Measurements from ENCODE around the gene FAM210B.

The FAM210B gene

DNA sequence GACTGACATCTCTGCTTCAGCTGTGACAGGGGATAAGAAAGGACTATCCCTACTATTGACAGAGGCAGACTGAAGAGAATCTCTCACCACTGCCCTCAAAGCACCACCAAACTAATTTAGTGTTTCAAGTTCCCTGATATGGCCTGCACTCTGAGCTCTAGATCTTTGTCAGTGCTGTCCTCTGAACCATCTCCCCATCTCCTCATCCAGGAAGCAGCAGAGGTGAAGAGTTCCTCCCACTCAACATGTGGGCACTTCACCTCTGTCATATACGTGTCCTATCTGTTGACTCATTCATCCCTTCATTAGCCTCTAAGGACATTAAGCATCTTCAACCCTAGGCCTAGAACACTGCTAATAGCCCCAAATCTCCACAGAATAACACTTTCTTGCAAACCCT is 14.1 kb downstream of the FAM210B start:
- H3K4me3 ChIP-seq (ENCODE audit: insufficient read depth, low read depth, low read length) = no peak overlapping the region
- 91 to 94% methylated on average over 1 of the region's 1 CpG for WGBS, 2 experiments
- H3K4me1 ChIP-seq (ENCODE audit: control insufficient read depth, insufficient read depth, low read length) = no peaks in the 10 kb centered on the region
- no peak overlapping the region for H3K27ac ChIP-seq (ENCODE audit: insufficient read depth, low read depth, low read length, poor library complexity, severe bottlenecking)
- H3K27me3 ChIP-seq (ENCODE audit: control insufficient read depth, insufficient read depth, low read length, poor library complexity, severe bottlenecking) = no peaks in the 10 kb centered on the region
- H3K9me3 ChIP-seq (ENCODE audit: control insufficient read depth, low read length) = no peaks in the 10 kb centered on the region
- peaks cover 35% of the 10 kb centered on the region for H3K36me3 ChIP-seq (ENCODE audit: control insufficient read depth, insufficient read depth, low read length)

GRCh38 chr20:56373942-56374341 is 15.2 kb downstream of the FAM210B start:
- H3K4me3 ChIP-seq (ENCODE audit: insufficient read depth, low read depth, low read length) = no peak overlapping the region
- no peak overlapping the region for H3K27ac ChIP-seq (ENCODE audit: insufficient read depth, low read depth, low read length, poor library complexity, severe bottlenecking)
- no peaks in the 10 kb centered on the region for H3K9me3 ChIP-seq (ENCODE audit: control insufficient read depth, low read length)
- no peaks in the 10 kb centered on the region for H3K4me1 ChIP-seq (ENCODE audit: control insufficient read depth, insufficient read depth, low read length)
- WGBS, 2 experiments = 89 to 100% methylated on average over 1 of the region's 1 CpG
- H3K27me3 ChIP-seq (ENCODE audit: control insufficient read depth, insufficient read depth, low read length, poor library complexity, severe bottlenecking) = no peaks in the 10 kb centered on the region
- peaks cover 45% of the 10 kb centered on the region for H3K36me3 ChIP-seq (ENCODE audit: control insufficient read depth, insufficient read depth, low read length)

- H3K4me3 ChIP-seq (ENCODE audit: insufficient read depth, low read depth, low read length) = no peak overlapping the region
- H3K27me3 ChIP-seq (ENCODE audit: control insufficient read depth, insufficient read depth, low read length, poor library complexity, severe bottlenecking) = no peaks in the 10 kb centered on the region
- peaks cover 39% of the 10 kb centered on the region for H3K36me3 ChIP-seq (ENCODE audit: control insufficient read depth, insufficient read depth, low read length)
- WGBS, 2 experiments = 78 to 93% methylated on average over 2 of the region's 2 CpGs
- H3K27ac ChIP-seq (ENCODE audit: insufficient read depth, low read depth, low read length, poor library complexity, severe bottlenecking) = no peak overlapping the region
- no peaks in the 10 kb centered on the region for H3K9me3 ChIP-seq (ENCODE audit: control insufficient read depth, low read length)
- H3K4me1 ChIP-seq (ENCODE audit: control insufficient read depth, insufficient read depth, low read length) = no peaks in the 10 kb centered on the region
Measured at GRCh38 chr20:56376331-56376730, 17.6 kb downstream of the FAM210B start.

- H3K27ac ChIP-seq (ENCODE audit: insufficient read depth, low read depth, low read length, poor library complexity, severe bottlenecking) = no peak overlapping the region
- no peaks in the 10 kb centered on the region for H3K4me1 ChIP-seq (ENCODE audit: control insufficient read depth, insufficient read depth, low read length)
- peaks cover 46% of the 10 kb centered on the region for H3K36me3 ChIP-seq (ENCODE audit: control insufficient read depth, insufficient read depth, low read length)
- no peaks in the 10 kb centered on the region for H3K9me3 ChIP-seq (ENCODE audit: control insufficient read depth, low read length)
- no peaks in the 10 kb centered on the region for H3K27me3 ChIP-seq (ENCODE audit: control insufficient read depth, insufficient read depth, low read length, poor library complexity, severe bottlenecking)
- WGBS, 2 experiments = 95 to 98% methylated on average over 3 of the region's 3 CpGs
- no peak overlapping the region for H3K4me3 ChIP-seq (ENCODE audit: insufficient read depth, low read depth, low read length)
Measured at GRCh38 chr20:56378386-56378785, 19.6 kb downstream of the FAM210B start.

DNA sequence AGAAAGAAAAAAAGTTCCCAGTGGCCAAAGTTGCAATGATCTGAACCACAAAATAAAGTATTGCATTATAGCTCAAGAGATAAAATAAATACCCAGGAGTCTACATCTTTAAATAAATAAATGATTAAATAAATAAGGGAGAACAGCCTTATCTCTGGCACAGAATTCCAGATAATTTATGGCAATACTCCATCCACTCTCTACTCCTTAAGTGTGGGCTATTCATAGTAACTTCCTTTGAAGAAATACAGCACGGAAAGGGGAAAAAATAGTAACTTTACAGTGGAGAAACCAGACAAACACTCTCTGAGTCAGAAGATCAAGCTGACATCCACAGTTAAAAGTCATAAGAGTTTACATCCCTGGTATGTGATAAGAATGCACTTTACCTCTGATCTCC is 21.6 kb downstream of the FAM210B start:
- Histone ChIP-seq H3K4me1 (ENCODE audit: control insufficient read depth, insufficient read depth, low read length) (no peaks in the 10 kb centered on the region), H3K36me3 (ENCODE audit: control insufficient read depth, insufficient read depth, low read length) (peaks cover 51% of the 10 kb centered on the region), H3K27me3 (ENCODE audit: control insufficient read depth, insufficient read depth, low read length, poor library complexity, severe bottlenecking) (no peaks in the 10 kb centered on the region), H3K9me3 (ENCODE audit: control insufficient read depth, low read length) (no peaks in the 10 kb centered on the region), H3K4me3 (ENCODE audit: insufficient read depth, low read depth, low read length) (no peak overlapping the region), H3K27ac (ENCODE audit: insufficient read depth, low read depth, low read length, poor library complexity, severe bottlenecking) (no peak overlapping the region)
- WGBS, 2 experiments = 96 to 100% methylated on average over 1 of the region's 1 CpG

DNA sequence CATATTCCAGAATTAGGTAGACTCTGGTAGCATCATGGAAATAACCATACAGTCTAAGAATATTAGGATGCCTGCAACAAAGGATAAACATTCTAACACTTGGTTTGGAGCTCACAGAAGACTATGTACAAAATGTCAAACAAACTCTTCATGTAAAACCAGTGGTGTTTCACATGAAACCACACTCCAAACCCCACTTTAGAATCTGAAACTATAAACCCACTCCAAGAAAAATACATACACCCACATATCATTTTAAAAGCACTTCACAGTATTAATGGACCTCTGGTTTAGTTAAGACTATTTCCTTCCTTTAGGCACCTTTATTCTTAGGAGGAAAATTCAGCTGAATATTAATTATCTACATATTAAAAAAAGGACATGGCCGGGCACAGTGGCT is 22.7 kb downstream of the FAM210B start:
- peaks cover 56% of the 10 kb centered on the region for H3K36me3 ChIP-seq (ENCODE audit: control insufficient read depth, insufficient read depth, low read length)
- H3K27ac ChIP-seq (ENCODE audit: insufficient read depth, low read depth, low read length, poor library complexity, severe bottlenecking) = no peak overlapping the region
- no peaks in the 10 kb centered on the region for H3K4me1 ChIP-seq (ENCODE audit: control insufficient read depth, insufficient read depth, low read length)
- H3K9me3 ChIP-seq (ENCODE audit: control insufficient read depth, low read length) = no peaks in the 10 kb centered on the region
- no peak overlapping the region for H3K4me3 ChIP-seq (ENCODE audit: insufficient read depth, low read depth, low read length)
- no peaks in the 10 kb centered on the region for H3K27me3 ChIP-seq (ENCODE audit: control insufficient read depth, insufficient read depth, low read length, poor library complexity, severe bottlenecking)
- 87 to 91% methylated on average over 1 of the region's 1 CpG for WGBS, 2 experiments

- peaks cover 58% of the 10 kb centered on the region for H3K36me3 ChIP-seq (ENCODE audit: control insufficient read depth, insufficient read depth, low read length)
- 90 to 93% methylated on average over 4 of the region's 4 CpGs for WGBS, 2 experiments
- H3K4me3 ChIP-seq (ENCODE audit: insufficient read depth, low read depth, low read length) = no peak overlapping the region
- no peaks in the 10 kb centered on the region for H3K4me1 ChIP-seq (ENCODE audit: control insufficient read depth, insufficient read depth, low read length)
- no peaks in the 10 kb centered on the region for H3K27me3 ChIP-seq (ENCODE audit: control insufficient read depth, insufficient read depth, low read length, poor library complexity, severe bottlenecking)
- no peak overlapping the region for H3K27ac ChIP-seq (ENCODE audit: insufficient read depth, low read depth, low read length, poor library complexity, severe bottlenecking)
- no peaks in the 10 kb centered on the region for H3K9me3 ChIP-seq (ENCODE audit: control insufficient read depth, low read length)
Measured at GRCh38 chr20:56382696-56383095, 23.9 kb downstream of the FAM210B start.

- no peaks in the 10 kb centered on the region for H3K9me3 ChIP-seq (ENCODE audit: control insufficient read depth, low read length)
- no peak overlapping the region for H3K27ac ChIP-seq (ENCODE audit: insufficient read depth, low read depth, low read length, poor library complexity, severe bottlenecking)
- H3K36me3 ChIP-seq (ENCODE audit: control insufficient read depth, insufficient read depth, low read length) = peaks cover 55% of the 10 kb centered on the region
- H3K4me3 ChIP-seq (ENCODE audit: insufficient read depth, low read depth, low read length) = no peak overlapping the region
- 94 to 95% methylated on average over 8 of the region's 8 CpGs for WGBS, 2 experiments
- no peaks in the 10 kb centered on the region for H3K27me3 ChIP-seq (ENCODE audit: control insufficient read depth, insufficient read depth, low read length, poor library complexity, severe bottlenecking)
- no peaks in the 10 kb centered on the region for H3K4me1 ChIP-seq (ENCODE audit: control insufficient read depth, insufficient read depth, low read length)
Measured at GRCh38 chr20:56383334-56383733, 24.6 kb downstream of the FAM210B start.

DNA sequence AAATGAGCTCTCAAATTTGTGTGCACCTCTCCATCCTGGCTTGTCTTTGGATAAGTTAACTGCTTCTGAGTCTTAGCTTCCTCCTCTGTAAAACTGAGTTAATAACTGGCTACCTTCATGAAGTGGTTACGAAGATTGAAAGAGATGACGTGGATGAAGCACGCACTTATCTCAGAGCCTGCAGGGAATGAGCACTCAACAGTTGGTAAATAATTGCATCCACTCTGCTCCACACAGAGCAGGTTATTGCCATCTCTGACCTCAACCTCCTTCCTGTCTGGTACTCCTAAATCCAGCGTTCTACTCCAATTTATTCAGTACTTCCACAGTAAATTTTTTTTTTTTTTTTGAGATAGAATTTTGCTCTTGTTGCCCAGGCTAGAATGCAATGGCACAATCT is 26.4 kb downstream of the FAM210B start:
- H3K27me3 ChIP-seq (ENCODE audit: control insufficient read depth, insufficient read depth, low read length, poor library complexity, severe bottlenecking) = no peaks in the 10 kb centered on the region
- H3K36me3 ChIP-seq (ENCODE audit: control insufficient read depth, insufficient read depth, low read length) = peaks cover 67% of the 10 kb centered on the region
- 90 to 92% methylated on average over 4 of the region's 4 CpGs for WGBS, 2 experiments
- H3K4me3 ChIP-seq (ENCODE audit: insufficient read depth, low read depth, low read length) = no peak overlapping the region
- H3K4me1 ChIP-seq (ENCODE audit: control insufficient read depth, insufficient read depth, low read length) = no peaks in the 10 kb centered on the region
- H3K9me3 ChIP-seq (ENCODE audit: control insufficient read depth, low read length) = no peaks in the 10 kb centered on the region
- H3K27ac ChIP-seq (ENCODE audit: insufficient read depth, low read depth, low read length, poor library complexity, severe bottlenecking) = no peak overlapping the region

GRCh38 chr20:56386219-56386618 is 27.4 kb downstream of the FAM210B start:
- H3K4me3 ChIP-seq (ENCODE audit: insufficient read depth, low read depth, low read length) = no peak overlapping the region
- no peaks in the 10 kb centered on the region for H3K9me3 ChIP-seq (ENCODE audit: control insufficient read depth, low read length)
- peaks cover 8% of the 10 kb centered on the region for H3K4me1 ChIP-seq (ENCODE audit: control insufficient read depth, insufficient read depth, low read length)
- H3K27ac ChIP-seq (ENCODE audit: insufficient read depth, low read depth, low read length, poor library complexity, severe bottlenecking) = no peak overlapping the region
- H3K36me3 ChIP-seq (ENCODE audit: control insufficient read depth, insufficient read depth, low read length) = peaks cover 58% of the 10 kb centered on the region
- no peaks in the 10 kb centered on the region for H3K27me3 ChIP-seq (ENCODE audit: control insufficient read depth, insufficient read depth, low read length, poor library complexity, severe bottlenecking)
- WGBS, 2 experiments = 96% methylated on average over 6 of the region's 6 CpGs

DNA sequence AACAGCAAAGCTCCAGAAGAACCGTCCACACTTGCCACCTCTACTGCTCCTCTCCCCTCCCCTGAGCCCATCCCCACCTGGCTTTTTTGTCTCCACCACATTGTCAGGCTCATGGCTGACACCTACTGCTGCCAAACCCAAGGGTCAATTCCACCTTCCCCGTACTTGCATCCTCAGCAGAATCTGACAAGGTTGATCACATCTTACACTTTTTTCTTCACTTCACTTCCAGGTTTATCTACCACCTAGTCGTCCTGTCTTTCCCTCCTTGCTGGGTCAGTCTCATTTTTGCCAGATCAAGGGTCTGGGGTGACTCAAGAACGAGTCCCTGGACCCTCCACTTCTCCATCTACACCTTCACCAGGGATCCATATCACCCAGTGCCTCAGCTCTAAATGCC is 30.1 kb downstream of the FAM210B start:
- no peaks in the 10 kb centered on the region for H3K27me3 ChIP-seq (ENCODE audit: control insufficient read depth, insufficient read depth, low read length, poor library complexity, severe bottlenecking)
- 83% methylated on average over 4 of the region's 4 CpGs for WGBS, 2 experiments

More for the DNA sequence above, 30.1 kb downstream of the FAM210B start:
- Histone ChIP-seq H3K4me1 (ENCODE audit: control insufficient read depth, insufficient read depth, low read length) (peaks cover 13% of the 10 kb centered on the region), H3K9me3 (ENCODE audit: control insufficient read depth, low read length) (no peaks in the 10 kb centered on the region), H3K36me3 (ENCODE audit: control insufficient read depth, insufficient read depth, low read length) (peaks cover 43% of the 10 kb centered on the region), H3K27ac (ENCODE audit: insufficient read depth, low read depth, low read length, poor library complexity, severe bottlenecking) (no peak overlapping the region), H3K4me3 (ENCODE audit: insufficient read depth, low read depth, low read length) (no peak overlapping the region)

Data from ectodermal cell (in vitro differentiated cells).